Keratinocyte (primary cell): ENCODE measurements around the gene GPATCH4. TPM values are rescaled to one million over a fixed set of nuclear protein-coding genes. Genes with fewer than 3 reads are reported as not detected.

Source experiments
- DNase-seq: peaks from one replicate; pipeline ENCODE4 v3.0.0-alpha.2; 2011; ENCODE audit warnings: low read depth, missing footprints, low spot score
- FAIRE-seq: peaks from 2 replicates; lab custom pipeline; 2011; peaks lifted over from hg19 to GRCh38; lab: Jason Lieb, UNC
- H2AFZ ChIP-seq: 2 replicates; pipeline ENCODE4 v1.6.0; 2012; ENCODE audit warnings: low read length, control low read depth, inconsistent platforms; ENCODE audit not compliant: control insufficient read depth
- H3K27ac ChIP-seq: 2 replicates; pipeline ENCODE4 v1.5.1; 2011; ENCODE audit warnings: low read length; ENCODE audit not compliant: control insufficient read depth, insufficient read depth
- H3K27me3 ChIP-seq: 3 replicates; pipeline ENCODE4 v1.6.0; 2011; ENCODE audit warnings: low read length; ENCODE audit not compliant: control insufficient read depth, insufficient read depth; ENCODE audit errors: extremely low read depth
- H3K36me3 ChIP-seq, 2 experiments: 2 replicates in 1 of 2; 3 replicates in 1 of 2; pipeline ENCODE4 v1.5.1; 2011; ENCODE audit warnings: low read length in 2 of 2, mild to moderate bottlenecking in 1 of 2; ENCODE audit not compliant: control insufficient read depth in 2 of 2, insufficient read depth in 2 of 2; ENCODE audit errors: extremely low read depth in 1 of 2
- H3K4me1 ChIP-seq: 3 replicates; pipeline ENCODE4 v1.5.1; 2011; ENCODE audit warnings: low read length; ENCODE audit not compliant: control insufficient read depth, insufficient read depth; ENCODE audit errors: extremely low read depth
- H3K4me2 ChIP-seq: 3 replicates; pipeline ENCODE4 v1.6.0; 2011; ENCODE audit warnings: low read depth, low read length; ENCODE audit not compliant: control insufficient read depth, insufficient read depth; ENCODE audit errors: extremely low read depth
- H3K4me3 ChIP-seq, 3 experiments: fragments of 200-600 bp in 1 of 3; sonication (generic) in 1 of 3; 2 replicates in 2 of 3; 3 replicates in 1 of 3; pipeline ENCODE4 v1.5.1; 2011 to 2016; ENCODE audit warnings: low read length in 3 of 3, mild to moderate bottlenecking in 3 of 3, control low read depth in 2 of 3, inconsistent platforms in 1 of 3, low read depth in 1 of 3, mixed read lengths in 1 of 3, mixed run types in 1 of 3, moderate library complexity in 1 of 3; ENCODE audit not compliant: control insufficient read depth in 2 of 3, insufficient read depth in 2 of 3; ENCODE audit errors: extremely low read depth in 1 of 3
- H3K79me2 ChIP-seq: 2 replicates; pipeline ENCODE4 v1.6.0; 2012; ENCODE audit warnings: low read length; ENCODE audit not compliant: control insufficient read depth, insufficient read depth
- H3K9ac ChIP-seq: 3 replicates; pipeline ENCODE4 v1.6.0; 2011; ENCODE audit warnings: low read length; ENCODE audit not compliant: control insufficient read depth, insufficient read depth; ENCODE audit errors: extremely low read depth
- H3K9me1 ChIP-seq: 3 replicates; pipeline ENCODE4 v1.6.0; 2011; ENCODE audit warnings: low read length; ENCODE audit not compliant: control insufficient read depth, insufficient read depth; ENCODE audit errors: extremely low read depth
- H3K9me3 ChIP-seq: 2 replicates; pipeline ENCODE4 v1.5.1; 2012; ENCODE audit warnings: low read depth, low read length; ENCODE audit not compliant: control insufficient read depth
- H4K20me1 ChIP-seq: 3 replicates; pipeline ENCODE4 v1.6.0; 2011; ENCODE audit warnings: low read length; ENCODE audit not compliant: control insufficient read depth, insufficient read depth; ENCODE audit errors: extremely low read depth
- CTCF ChIP-seq, 3 experiments: IDR thresholded peaks in 1 of 3; conservative IDR thresholded peaks in 1 of 3; optimal IDR thresholded peaks in 1 of 3; 2 replicates in 2 of 3; 3 replicates in 1 of 3; pipeline versions ENCODE3 to v1.5.1; 2011; ENCODE audit warnings: low read length in 3 of 3, mild to moderate bottlenecking in 3 of 3, moderate library complexity in 2 of 3, control low read depth in 1 of 3, inconsistent platforms in 1 of 3; ENCODE audit not compliant: insufficient read depth in 2 of 3; ENCODE audit errors: extremely low read depth in 1 of 3
- EZH2 ChIP-seq: IDR thresholded peaks from one replicate; pipeline ENCODE4 v1.6.1; 2012; ENCODE audit warnings: inconsistent platforms, mild to moderate bottlenecking, low read length, moderate library complexity
- dilution Hi-C: fragments of 300-500 bp; cut with MboI; formaldehyde crosslinking; loops from one replicate; pipeline ENCODE4 v1.7.0; 2020; ENCODE audit warnings: low sequenced_read_pairs; ENCODE audit not compliant: extremely low pct_ligation_motif_present
- polyA plus RNA-seq, 5 experiments: library from polyadenylated mRNA; depleted of rRNA in 3 of 5; stranded (reverse) in 3 of 5; stranded (forward) in 1 of 5; unstranded in 1 of 5; fragments of >200 nt; gene quantifications; 1 replicate in 1 of 5; 2 replicates in 3 of 5; 3 replicates in 1 of 5; pipeline versions ENCODE4 v1.2.1 to v1.2.3, GENCODE V29; 2011 to 2012; ENCODE audit warnings: missing spikeins in 2 of 5, low read depth in 1 of 5, low replicate concordance in 1 of 5

Gene GPATCH4
- polyA plus RNA-seq, 1 donor (not counting 4 experiments of a cell fraction or from before 2014, with no cell fraction given), result 43.5 TPM

GRCh38 chr1:156559086-156559796, 42.0 kb downstream of the GPATCH4 start:
- Histone ChIP-seq H3K9me3 (no peaks in the 10 kb centered on the region), H3K4me3 (no peak overlapping the region), H3K4me2 (no peak overlapping the region), H3K9ac (no peak overlapping the region), H3K9me1 (no peaks in the 10 kb centered on the region), H3K27me3 (no peaks in the 10 kb centered on the region), H4K20me1 (no peaks in the 10 kb centered on the region), H3K4me1 (no peaks in the 10 kb centered on the region), H3K27ac (no peak overlapping the region), H3K36me3 (peaks cover 0 to 22% of the 10 kb centered on the region in 2 experiments), H3K79me2 (no peaks in the 10 kb centered on the region), H2AFZ (no peak overlapping the region)
- TF ChIP-seq CTCF (optimal IDR thresholded peaks at IDR 0.05 in 1 of 3, IDR thresholded peaks at IDR 0.05 in 1 of 3, conservative IDR thresholded peaks at IDR 0.05 in 1 of 3; ENCODE audit: extremely low read depth in 1 of 3, insufficient read depth in 2 of 3, low read length in 3 of 3), result no peak
- TF ChIP-seq EZH2, result no peak
- DNase-seq (no peak), FAIRE-seq (no peak)
- dilution Hi-C loops, result no loop called here

- Histone ChIP-seq H3K27ac (no peak overlapping the region), H3K9me1 (no peaks in the 10 kb centered on the region), H3K36me3 (peaks cover 0 to 24% of the 10 kb centered on the region in 2 experiments), H3K4me1 (peaks cover 2% of the 10 kb centered on the region), H3K9ac (no peak overlapping the region), H2AFZ (no peak overlapping the region), H3K4me2 (no peak overlapping the region), H3K4me3 (no peak overlapping the region), H4K20me1 (no peaks in the 10 kb centered on the region), H3K9me3 (no peaks in the 10 kb centered on the region), H3K27me3 (no peaks in the 10 kb centered on the region), H3K79me2 (no peaks in the 10 kb centered on the region)
- dilution Hi-C loops, result no loop called here
- DNase-seq (no peak), FAIRE-seq (no peak)
- TF ChIP-seq EZH2, result no peak
- TF ChIP-seq CTCF (optimal IDR thresholded peaks at IDR 0.05 in 1 of 3, IDR thresholded peaks at IDR 0.05 in 1 of 3, conservative IDR thresholded peaks at IDR 0.05 in 1 of 3; ENCODE audit: extremely low read depth in 1 of 3, insufficient read depth in 2 of 3, low read length in 3 of 3), result no peak
These were observed 44.9 kb downstream of the GPATCH4 start for GRCh38 chr1:156556354-156556753.
